Measurements from ENCODE around the gene RNU1-2.
"Not testable (repeated sequence)": the region's sequence is repeated elsewhere in the genome, so short reads cannot be mapped to it uniquely, and the experiment has no call there.

DNA sequence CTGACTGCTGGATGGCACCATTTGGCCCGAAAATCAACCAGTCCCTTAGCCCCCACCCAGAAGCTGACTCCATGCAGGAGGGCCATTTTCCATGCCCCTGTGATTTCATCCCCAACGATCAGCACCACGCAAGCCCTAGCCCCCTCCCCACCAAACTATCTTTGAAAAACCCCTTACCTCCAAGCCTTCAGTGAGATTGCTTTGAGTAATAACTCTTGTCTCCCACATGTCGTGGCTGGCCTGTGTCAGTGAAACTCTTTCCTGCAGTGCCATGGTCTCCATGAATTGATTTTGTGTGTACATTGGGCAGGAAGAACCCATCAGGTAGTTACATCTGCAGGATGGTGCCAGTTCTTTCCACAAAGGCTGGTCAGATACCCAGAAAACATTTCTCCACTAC is 2.0 kb upstream of the RNU1-2 start:
- TF ChIP-seq, protein P1, sequence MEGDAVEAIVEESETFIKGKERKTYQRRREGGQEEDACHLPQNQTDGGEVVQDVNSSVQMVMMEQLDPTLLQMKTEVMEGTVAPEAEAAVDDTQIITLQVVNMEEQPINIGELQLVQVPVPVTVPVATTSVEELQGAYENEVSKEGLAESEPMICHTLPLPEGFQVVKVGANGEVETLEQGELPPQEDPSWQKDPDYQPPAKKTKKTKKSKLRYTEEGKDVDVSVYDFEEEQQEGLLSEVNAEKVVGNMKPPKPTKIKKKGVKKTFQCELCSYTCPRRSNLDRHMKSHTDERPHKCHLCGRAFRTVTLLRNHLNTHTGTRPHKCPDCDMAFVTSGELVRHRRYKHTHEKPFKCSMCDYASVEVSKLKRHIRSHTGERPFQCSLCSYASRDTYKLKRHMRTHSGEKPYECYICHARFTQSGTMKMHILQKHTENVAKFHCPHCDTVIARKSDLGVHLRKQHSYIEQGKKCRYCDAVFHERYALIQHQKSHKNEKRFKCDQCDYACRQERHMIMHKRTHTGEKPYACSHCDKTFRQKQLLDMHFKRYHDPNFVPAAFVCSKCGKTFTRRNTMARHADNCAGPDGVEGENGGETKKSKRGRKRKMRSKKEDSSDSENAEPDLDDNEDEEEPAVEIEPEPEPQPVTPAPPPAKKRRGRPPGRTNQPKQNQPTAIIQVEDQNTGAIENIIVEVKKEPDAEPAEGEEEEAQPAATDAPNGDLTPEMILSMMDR (IDR thresholded peaks at IDR 0.05) = not testable (repeated sequence)
- not testable (repeated sequence) for TF ChIP-seq POLR2A (IDR thresholded peaks at IDR 0.05)

All from ovary (tissue), 3 donors.